ENCODE results near the gene TSHZ2.

TSHZ2 gene

GRCh38 chr20:52936351-52937340, 35.5 kb upstream of the TSHZ2 start:
- DNase-seq (ENCODE audit: extremely low read depth, low read depth) = no peak
- TF ChIP-seq CTCF (IDR thresholded peaks at IDR 0.05; ENCODE audit: low read depth, low read length) = no peak

- no peak for TF ChIP-seq CTCF (IDR thresholded peaks at IDR 0.05; ENCODE audit: low read depth, low read length)
- DNase-seq (ENCODE audit: extremely low read depth, low read depth) = no peak
These were observed 34.5 kb upstream of the TSHZ2 start for GRCh38 chr20:52937591-52938100.

GRCh38 chr20:52939141-52939540, 33.0 kb upstream of the TSHZ2 start:
- DNase-seq (ENCODE audit: extremely low read depth, low read depth) = no peak
- TF ChIP-seq CTCF (IDR thresholded peaks at IDR 0.05; ENCODE audit: low read depth, low read length) = no peak

- TF ChIP-seq CTCF (IDR thresholded peaks at IDR 0.05; ENCODE audit: low read depth, low read length) = no peak
- no peak for DNase-seq (ENCODE audit: extremely low read depth, low read depth)
These were observed 30.4 kb upstream of the TSHZ2 start for GRCh38 chr20:52941808-52942207.

- no peak for DNase-seq (ENCODE audit: extremely low read depth, low read depth)
- no peak for TF ChIP-seq CTCF (IDR thresholded peaks at IDR 0.05; ENCODE audit: low read depth, low read length)
These were observed 28.8 kb upstream of the TSHZ2 start for GRCh38 chr20:52943185-52943841.

- TF ChIP-seq CTCF (IDR thresholded peaks at IDR 0.05; ENCODE audit: low read depth, low read length) = no peak
These were observed 26.9 kb upstream of the TSHZ2 start for GRCh38 chr20:52945268-52945667.

More at GRCh38 chr20:52945268-52945667, 26.9 kb upstream of the TSHZ2 start:
- no peak for DNase-seq (ENCODE audit: extremely low read depth, low read depth)
